Measurements from ENCODE around the gene SNIP1.
"Not testable (repeated sequence)": the region's sequence is repeated elsewhere in the genome, so short reads cannot be mapped to it uniquely, and the experiment has no call there.

The SNIP1 gene

DNA sequence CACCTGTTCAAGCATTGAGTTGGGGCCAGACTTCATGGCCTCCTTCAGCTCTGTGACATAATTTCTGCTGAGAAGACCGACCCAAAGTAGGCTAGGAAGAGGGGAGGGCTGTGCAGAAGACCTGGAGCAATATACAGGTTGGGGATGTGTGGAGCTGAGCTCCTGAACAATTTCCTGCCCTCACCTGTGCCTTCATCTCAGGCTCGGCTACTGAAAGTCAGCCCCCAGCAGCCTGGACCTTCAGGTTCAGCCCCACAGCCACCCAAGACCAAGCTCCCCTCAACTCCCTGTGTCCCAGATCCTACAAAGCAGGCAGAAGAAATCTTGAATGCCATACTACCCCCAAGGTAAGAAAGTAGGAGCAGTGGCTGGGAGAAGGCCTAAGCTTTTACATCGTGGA lies 3.3 kb upstream of the SNIP1 start:
- TF ChIP-seq, protein P1, sequence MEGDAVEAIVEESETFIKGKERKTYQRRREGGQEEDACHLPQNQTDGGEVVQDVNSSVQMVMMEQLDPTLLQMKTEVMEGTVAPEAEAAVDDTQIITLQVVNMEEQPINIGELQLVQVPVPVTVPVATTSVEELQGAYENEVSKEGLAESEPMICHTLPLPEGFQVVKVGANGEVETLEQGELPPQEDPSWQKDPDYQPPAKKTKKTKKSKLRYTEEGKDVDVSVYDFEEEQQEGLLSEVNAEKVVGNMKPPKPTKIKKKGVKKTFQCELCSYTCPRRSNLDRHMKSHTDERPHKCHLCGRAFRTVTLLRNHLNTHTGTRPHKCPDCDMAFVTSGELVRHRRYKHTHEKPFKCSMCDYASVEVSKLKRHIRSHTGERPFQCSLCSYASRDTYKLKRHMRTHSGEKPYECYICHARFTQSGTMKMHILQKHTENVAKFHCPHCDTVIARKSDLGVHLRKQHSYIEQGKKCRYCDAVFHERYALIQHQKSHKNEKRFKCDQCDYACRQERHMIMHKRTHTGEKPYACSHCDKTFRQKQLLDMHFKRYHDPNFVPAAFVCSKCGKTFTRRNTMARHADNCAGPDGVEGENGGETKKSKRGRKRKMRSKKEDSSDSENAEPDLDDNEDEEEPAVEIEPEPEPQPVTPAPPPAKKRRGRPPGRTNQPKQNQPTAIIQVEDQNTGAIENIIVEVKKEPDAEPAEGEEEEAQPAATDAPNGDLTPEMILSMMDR (IDR thresholded peaks at IDR 0.05; ENCODE audit: low read length, missing control alignments): no peak
- peak overlapping the region; percentile 55 for H3K4me3 ChIP-seq (replicated peaks; ENCODE audit: low read depth, low read length)
- no peak for DNase-seq (ENCODE audit: low read depth)

DNA sequence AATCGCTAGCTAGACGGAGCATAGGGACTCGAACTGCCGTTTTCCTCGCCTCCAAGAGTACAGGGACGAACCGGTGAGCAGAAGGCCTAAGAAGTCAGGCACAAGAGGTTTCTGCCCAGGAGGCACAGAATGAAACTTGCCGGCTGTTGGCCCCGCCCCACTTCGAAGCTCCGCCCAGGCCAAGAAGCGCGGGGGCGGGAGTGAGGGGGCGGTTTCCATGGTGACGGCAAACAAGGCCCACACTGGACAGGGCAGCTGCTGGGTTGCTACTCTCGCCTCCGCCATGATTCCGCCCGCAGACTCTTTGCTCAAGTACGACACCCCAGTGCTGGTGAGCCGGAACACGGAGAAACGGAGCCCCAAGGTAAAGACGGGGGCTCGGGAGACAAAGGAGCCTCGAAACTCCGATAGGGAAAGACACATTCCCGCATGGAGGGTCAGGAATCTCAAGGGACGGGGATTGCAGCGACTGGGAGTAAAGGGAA lies 2.7 kb upstream of the SNIP1 start, which contains the start of gene DNALI1:
TSS of gene DNALI1 (plus strand) at position 229 of the 485 bp plus-strand sequence. CDS start at position 284, 55 bp downstream.
- peak within 1 kb of the TSS; percentile 55 for H3K4me3 ChIP-seq (replicated peaks; ENCODE audit: low read depth, low read length)
- peak; percentile 93 for DNase-seq (ENCODE audit: low read depth)
- TF ChIP-seq, protein P1 (IDR thresholded peaks at IDR 0.05; ENCODE audit: low read length, missing control alignments): no peak

DNA sequence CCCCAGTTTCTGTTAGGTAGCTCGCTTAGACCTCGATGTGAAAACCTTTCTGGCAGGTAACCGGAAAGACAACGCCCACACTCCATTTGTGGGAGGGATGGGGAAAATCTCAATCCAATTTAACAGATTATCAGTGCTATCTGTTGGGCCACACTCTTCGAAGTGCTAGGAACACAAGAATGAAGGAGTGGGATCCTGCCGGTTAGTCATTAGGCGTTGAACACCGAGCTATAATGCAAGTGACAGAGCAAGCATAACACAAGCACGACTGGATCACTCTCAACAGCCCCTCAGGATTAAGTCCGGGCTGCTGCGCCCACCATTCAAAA lies 531 bp downstream of the SNIP1 start:
- TF ChIP-seq, protein P1 (IDR thresholded peaks at IDR 0.05; ENCODE audit: low read length, missing control alignments): no peak
- DNase-seq (ENCODE audit: low read depth): no peak
- H3K4me3 ChIP-seq (replicated peaks; ENCODE audit: low read depth, low read length): peak overlapping the region; percentile 100

DNA sequence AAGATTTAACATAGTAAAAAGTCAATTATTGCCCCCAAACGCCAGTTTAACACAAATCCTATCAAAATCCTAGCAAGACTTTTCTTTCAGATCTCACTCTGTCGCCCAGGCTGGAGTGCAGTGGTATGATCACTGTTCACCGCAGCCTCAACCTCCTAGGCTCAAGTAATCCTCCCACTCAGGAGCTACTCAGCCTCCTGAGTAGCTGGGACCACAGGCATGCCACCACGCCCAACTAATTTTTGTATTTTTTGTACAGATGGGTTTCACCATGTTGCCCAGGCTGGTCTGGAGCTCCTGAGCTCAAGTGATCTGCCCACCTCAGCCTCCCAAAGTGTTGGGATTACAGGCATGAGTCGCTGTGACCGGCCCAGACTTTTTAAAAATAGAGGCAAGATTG lies 4.8 kb downstream of the SNIP1 start:
- DNase-seq (ENCODE audit: low read depth): no peak
- TF ChIP-seq, protein P1 (IDR thresholded peaks at IDR 0.05; ENCODE audit: low read length, missing control alignments): no peak
- H3K4me3 ChIP-seq (replicated peaks; ENCODE audit: low read depth, low read length): no peak overlapping the region

DNA sequence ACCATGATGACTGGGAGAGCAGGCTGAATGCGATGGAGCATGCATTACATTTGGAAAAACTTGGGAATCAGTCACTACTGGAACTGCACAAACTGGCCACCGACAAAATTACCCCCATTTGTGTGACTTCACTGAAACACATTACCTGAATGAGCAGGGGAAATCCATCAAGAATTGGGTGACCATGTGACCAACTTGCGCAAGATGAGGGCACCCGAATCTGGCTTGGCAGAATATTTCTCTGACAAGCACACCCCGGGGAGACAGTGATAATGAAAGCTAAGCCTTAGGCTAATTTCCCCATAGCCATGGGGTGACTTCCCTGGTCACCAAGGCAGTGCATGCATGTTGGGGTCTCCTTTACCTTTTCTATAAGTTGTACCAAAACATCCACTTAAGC lies 9.1 kb downstream of the SNIP1 start:
- TF ChIP-seq, protein P1 (IDR thresholded peaks at IDR 0.05; ENCODE audit: low read length, missing control alignments): no peak
- no peak overlapping the region for H3K4me3 ChIP-seq (replicated peaks; ENCODE audit: low read depth, low read length)

DNA sequence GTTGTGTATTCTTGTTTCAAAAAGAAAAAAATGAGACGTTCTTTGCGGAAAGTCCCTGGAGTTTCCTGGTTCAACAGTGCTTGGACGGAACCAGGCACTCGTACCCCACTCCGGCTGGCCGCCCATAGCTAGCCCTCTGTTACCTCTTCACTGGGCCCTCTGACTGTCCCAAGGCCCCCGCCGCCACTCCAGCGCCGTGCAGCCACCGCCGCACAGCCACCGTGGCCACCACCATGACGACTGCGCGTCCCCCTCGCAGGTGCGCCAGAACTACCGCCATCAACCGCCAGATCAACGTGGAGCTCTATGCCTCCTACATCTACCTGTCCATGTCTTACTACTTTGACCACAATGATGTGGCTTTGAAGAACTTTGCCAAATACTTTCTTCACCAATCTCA lies 9.6 kb downstream of the SNIP1 start:
- H3K4me3 ChIP-seq (replicated peaks; ENCODE audit: low read depth, low read length): no peak overlapping the region
- TF ChIP-seq, protein P1 (IDR thresholded peaks at IDR 0.05; ENCODE audit: low read length, missing control alignments): no peak
- DNase-seq (ENCODE audit: low read depth): no peak

More for the DNA sequence above, 9.1 kb downstream of the SNIP1 start:
- no peak for DNase-seq (ENCODE audit: low read depth)

DNA sequence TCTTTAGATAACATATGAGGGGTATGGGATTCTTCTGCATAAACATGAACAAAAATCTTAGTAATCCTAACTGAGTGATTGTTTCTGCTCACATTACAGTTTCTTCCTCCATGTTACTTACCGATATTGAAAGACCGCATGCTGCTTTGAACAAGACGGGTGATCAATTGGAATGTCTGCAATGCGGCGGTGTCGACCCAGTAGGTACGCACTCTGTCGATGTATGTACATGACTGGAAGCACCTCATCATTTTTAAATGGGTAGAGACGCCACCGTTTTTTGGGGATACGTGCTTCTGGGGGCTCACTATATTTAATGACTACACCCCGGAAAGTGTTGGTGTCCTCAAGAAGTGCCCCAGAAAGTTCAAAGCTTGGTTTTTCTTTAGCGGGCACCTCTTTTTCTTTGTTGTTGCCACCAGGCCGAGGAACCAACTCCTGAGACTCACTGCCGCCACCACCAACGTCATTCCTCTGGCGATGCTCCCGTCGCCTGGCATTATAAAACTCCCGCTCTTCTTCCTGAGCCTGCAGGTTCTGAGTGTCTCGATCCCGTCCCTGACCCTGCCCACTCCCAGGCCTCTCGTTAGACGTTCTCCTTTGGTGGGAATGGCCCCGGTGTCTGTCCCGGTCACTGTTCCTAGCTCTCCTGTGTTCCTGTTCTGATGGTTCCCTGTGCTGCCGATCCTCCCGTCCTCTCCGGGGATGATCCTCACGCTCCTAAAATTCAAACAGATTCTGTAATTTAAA lies 13.9 kb downstream of the SNIP1 start:
- TF ChIP-seq, protein P1 (IDR thresholded peaks at IDR 0.05; ENCODE audit: low read length, missing control alignments): no peak
- no peak for DNase-seq (ENCODE audit: low read depth)
- no peak overlapping the region for H3K4me3 ChIP-seq (replicated peaks; ENCODE audit: low read depth, low read length)

DNA sequence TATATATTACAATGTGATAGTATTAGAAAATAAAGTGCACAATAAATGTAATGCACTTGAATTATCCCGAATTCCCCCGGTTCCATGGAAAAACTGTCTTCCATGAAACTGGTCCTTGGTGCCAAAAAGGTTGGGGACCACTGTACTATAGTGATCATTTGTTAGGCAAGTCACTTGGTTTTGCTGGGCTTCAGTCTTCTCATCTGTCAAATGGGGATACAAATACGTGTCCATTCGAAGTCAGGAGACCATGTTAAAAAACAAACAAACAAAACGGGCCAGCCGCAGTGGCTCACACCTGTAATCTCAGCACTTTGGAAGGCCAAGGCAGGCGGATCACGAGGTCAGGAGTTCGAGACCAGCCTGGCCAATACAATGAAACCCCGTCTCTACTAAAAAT lies 14.9 kb downstream of the SNIP1 start:
- DNase-seq (ENCODE audit: low read depth); H3K4me3 ChIP-seq (replicated peaks; ENCODE audit: low read depth, low read length): not testable (repeated sequence)

Data from fibroblast of pulmonary artery (primary cell).